Ascending aorta (tissue), 2 donors: Measurements from ENCODE around the gene WNK2. TPM values are rescaled to one million over a fixed set of nuclear protein-coding genes. Genes with fewer than 3 reads are reported as not detected.

ENCODE experiments used
- DNase-seq, 2 donors: peaks; one replicate each; pipeline ENCODE4 v3.0.0-alpha.2; 2019; ENCODE audit warnings: low spot score in 2 of 2
- H3K27ac ChIP-seq, 2 donors: fragments of 200-600 bp; sonication (generic); one replicate each; pipeline ENCODE4 v1.5.1; 2016 to 2017; ENCODE audit warnings: mild to moderate bottlenecking in 1 of 2
- H3K27me3 ChIP-seq: fragments of 200-600 bp; sonication (generic); one replicate; pipeline ENCODE4 v1.5.1; 2017
- H3K36me3 ChIP-seq, 2 donors: fragments of 200-600 bp; sonication (generic); one replicate each; pipeline ENCODE4 v1.5.1; 2016
- H3K4me1 ChIP-seq, 2 donors: fragments of 200-600 bp; sonication (generic); one replicate each; pipeline ENCODE4 v1.5.1; 2016 to 2017; ENCODE audit warnings: mild to moderate bottlenecking in 1 of 2
- H3K4me3 ChIP-seq, 2 donors: fragments of 200-600 bp; sonication (generic); one replicate each; pipeline ENCODE4 v1.5.1; 2016 to 2017; ENCODE audit warnings: mild to moderate bottlenecking in 1 of 2
- H3K9me3 ChIP-seq, 2 donors: fragments of 200-600 bp; sonication (generic); one replicate each; pipeline ENCODE4 v1.5.1; 2016
- intact Hi-C: fragments of 100-400 bp; cut with DNase I; formaldehyde crosslinking; loops from one replicate; pipeline ENCODE4 v1.15.1; 2023
- total RNA-seq: library from RNA; depleted of rRNA; stranded (reverse); fragments of >200 nt; gene quantifications from one replicate; pipeline ENCODE4 v1.1.0, GENCODE V29; 2016
- TF ChIP-seq, protein P1 (sequence below), 3 experiments: fragments of 200-600 bp in 2 of 3; fragments of 450-650 bp in 1 of 3; sonication (generic) in 2 of 3; IDR thresholded peaks; one replicate each; pipeline ENCODE4 v1.5.1; 2016 to 2019; ENCODE audit warnings: antibody characterized with exemption in 3 of 3, mild to moderate bottlenecking in 1 of 3, moderate library complexity in 1 of 3

Gene WNK2
- total RNA-seq, 1 donor from 2014 or later: not detected

DNA sequence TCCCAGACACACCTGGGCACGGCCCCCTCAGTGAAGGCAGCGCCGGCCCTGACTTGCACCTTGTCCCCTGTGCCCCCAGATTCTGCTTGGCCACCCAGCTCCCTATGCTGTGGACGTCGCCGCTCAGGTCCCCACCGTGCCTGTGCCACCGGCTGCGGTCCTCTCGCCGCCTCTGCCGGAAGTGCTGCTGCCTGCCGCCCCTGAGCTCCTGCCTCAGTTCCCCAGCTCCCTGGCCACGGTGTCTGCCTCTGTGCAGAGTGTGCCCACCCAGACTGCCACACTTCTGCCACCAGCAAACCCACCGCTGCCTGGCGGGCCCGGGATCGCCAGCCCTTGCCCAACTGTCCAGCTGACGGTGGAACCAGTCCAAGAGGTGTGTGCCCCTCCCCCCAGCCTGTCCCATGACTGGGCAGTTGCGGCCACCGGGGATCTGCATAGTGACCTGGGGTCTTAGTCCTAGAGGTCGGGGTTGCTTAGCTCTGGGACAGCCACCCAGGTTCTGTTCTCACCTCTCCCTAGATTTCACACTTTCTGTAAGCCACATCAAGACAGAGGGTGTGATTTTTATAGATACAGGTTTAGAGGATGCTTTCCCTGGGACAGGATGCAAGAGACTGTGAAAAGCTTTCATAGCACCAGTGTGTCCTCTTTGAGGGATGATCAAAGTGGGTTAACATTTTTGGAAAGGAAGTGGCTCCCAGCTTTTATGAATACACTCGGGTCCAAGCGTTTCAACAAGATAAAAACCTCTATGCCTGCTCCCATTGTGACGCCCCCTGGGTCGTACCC lies 78.0 kb downstream of the WNK2 start:
- no peak overlapping the region for H3K27ac ChIP-seq
- no peak overlapping the region for H3K4me3 ChIP-seq
- TF ChIP-seq, protein P1, sequence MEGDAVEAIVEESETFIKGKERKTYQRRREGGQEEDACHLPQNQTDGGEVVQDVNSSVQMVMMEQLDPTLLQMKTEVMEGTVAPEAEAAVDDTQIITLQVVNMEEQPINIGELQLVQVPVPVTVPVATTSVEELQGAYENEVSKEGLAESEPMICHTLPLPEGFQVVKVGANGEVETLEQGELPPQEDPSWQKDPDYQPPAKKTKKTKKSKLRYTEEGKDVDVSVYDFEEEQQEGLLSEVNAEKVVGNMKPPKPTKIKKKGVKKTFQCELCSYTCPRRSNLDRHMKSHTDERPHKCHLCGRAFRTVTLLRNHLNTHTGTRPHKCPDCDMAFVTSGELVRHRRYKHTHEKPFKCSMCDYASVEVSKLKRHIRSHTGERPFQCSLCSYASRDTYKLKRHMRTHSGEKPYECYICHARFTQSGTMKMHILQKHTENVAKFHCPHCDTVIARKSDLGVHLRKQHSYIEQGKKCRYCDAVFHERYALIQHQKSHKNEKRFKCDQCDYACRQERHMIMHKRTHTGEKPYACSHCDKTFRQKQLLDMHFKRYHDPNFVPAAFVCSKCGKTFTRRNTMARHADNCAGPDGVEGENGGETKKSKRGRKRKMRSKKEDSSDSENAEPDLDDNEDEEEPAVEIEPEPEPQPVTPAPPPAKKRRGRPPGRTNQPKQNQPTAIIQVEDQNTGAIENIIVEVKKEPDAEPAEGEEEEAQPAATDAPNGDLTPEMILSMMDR (IDR thresholded peaks at IDR 0.05): no peak
- H3K4me1 ChIP-seq: no peaks in the 10 kb centered on the region
- no peaks in the 10 kb centered on the region for H3K36me3 ChIP-seq
- H3K9me3 ChIP-seq: no peaks in the 10 kb centered on the region
- intact Hi-C loops: no loop called here
- no peaks in the 10 kb centered on the region for H3K27me3 ChIP-seq
- DNase-seq: peak in 1 of 2 donors; percentile 45

DNA sequence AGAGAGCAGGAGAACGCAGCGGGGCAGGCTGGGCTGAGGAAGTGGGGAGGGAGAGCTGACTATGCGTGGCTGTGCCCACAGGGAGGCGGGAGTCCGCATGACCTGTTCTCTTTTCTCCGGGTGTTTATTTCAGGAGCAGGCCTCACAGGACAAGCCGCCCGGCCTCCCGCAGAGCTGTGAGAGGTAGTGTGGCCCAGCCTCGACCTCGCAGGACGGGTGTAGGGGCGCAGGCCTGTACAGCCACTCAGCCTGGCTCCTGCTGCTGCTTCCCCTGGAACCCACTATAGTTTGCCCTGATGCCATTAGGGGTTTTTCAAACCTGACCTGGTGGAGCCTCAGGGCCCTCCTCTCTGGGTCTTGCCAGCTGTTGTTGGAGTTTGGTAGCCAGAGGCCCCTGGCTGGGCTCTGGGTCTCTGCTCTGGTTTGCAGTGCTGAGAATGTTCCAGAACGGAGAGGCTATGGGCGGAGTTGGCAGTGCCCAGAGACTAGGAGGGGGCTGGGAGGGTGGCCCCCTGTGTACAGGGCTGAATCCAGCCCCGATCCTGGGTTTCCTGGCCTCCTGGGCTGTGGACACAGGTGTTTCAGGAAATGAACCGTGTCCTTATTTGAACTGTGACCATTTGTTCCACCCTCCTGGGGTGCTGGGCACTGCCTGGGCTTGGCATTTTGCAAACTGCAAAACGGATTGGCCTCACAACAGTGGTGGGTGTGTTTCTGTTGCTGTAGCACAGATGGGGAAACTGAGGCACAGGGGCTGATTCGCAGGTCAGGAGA lies 78.8 kb downstream of the WNK2 start:
- Histone ChIP-seq H3K27me3 (no peaks in the 10 kb centered on the region), H3K4me3 (no peak overlapping the region), H3K9me3 (no peaks in the 10 kb centered on the region), H3K27ac (no peak overlapping the region), H3K4me1 (no peaks in the 10 kb centered on the region), H3K36me3 (no peaks in the 10 kb centered on the region)
- peak in 1 of 2 donors; percentile 34 for DNase-seq
- intact Hi-C loops: no loop called here
- TF ChIP-seq, protein P1 (IDR thresholded peaks at IDR 0.05): no peak

DNA sequence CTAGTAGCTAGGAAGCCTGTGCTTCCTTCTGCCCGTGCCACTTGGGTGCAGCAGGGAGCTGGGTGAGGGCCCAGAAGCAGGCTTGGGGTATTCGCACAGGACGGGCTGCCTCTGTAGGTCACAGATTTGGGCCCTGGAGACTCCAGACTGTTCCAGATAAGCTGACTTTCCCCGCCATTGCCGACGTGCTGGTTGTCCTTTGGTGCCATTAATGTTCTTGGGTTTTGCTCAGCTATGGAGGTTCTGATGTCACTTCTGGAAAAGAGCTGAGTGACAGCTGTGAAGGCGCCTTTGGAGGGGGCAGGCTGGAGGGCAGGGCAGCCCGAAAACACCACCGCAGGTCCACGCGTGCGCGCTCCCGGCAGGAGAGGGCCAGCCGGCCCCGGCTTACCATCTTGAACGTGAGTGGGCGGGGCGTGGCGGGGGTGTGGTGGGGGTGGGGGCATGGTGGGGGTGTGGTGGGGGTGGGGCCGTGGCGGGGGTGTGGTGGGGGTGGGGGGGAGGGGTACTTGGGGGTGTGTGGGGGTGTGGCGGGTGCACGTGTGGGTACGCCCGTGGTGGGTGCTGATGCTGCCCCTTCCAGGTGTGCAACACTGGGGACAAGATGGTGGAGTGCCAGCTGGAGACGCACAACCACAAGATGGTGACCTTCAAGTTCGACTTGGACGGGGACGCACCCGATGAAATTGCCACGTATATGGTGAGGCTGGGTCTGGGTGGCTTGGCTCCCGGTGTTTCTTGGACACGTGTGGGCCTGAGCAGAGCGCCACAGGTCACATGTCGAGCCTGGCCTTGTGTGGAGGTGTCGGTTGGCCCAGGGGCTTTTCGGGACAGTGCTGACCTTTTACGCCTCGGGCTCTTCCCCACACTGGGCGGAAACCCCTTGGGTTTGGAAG lies 79.6 kb downstream of the WNK2 start:
- Histone ChIP-seq H3K36me3 (no peaks in the 10 kb centered on the region), H3K4me3 (no peak overlapping the region), H3K4me1 (no peaks in the 10 kb centered on the region), H3K27ac (no peak overlapping the region), H3K9me3 (no peaks in the 10 kb centered on the region), H3K27me3 (no peaks in the 10 kb centered on the region)
- DNase-seq: peak in 1 of 2 donors; percentile 51
- intact Hi-C loops: no loop called here
- TF ChIP-seq, protein P1 (IDR thresholded peaks at IDR 0.05): no peak

DNA sequence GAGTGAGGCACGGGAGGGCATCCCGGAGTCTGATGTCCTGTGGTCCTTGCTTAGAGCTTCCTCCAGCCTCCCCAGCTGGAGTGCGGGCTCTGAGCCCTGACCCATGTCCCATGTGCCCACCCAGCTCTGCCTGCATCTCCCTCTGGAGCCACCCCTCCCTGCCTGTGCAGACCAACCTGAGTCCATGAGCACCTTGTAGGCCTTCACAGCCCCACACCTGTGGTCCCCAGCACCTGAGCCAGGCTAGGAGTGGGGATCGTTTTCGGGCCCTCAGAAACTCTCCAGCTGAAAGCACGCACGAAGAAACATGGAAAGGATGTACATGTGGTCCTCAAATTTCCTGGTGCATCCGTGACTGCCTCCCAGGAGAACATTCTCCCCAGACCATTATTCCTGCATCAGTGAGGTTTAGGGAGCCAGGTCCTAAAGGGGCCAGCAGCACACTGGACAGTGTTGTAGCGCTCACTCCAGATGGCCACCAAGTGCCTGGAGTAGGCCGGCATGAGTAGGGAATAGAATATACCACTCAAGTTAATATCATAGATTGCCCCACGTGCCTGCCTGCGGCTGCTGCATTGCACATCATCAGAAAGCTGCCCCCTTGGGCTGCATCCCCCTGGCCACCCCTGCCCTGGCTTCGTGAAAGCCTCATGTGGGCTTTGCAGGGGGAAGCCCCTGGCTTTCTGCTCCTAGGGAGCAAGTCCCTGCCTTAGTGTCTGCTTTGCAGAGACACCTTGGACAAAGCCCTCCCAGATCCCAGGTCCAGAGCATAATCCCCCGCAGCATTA lies 80.6 kb downstream of the WNK2 start:
- Histone ChIP-seq H3K27ac (no peak overlapping the region), H3K9me3 (no peaks in the 10 kb centered on the region), H3K4me3 (no peak overlapping the region), H3K4me1 (no peaks in the 10 kb centered on the region), H3K27me3 (no peaks in the 10 kb centered on the region), H3K36me3 (no peaks in the 10 kb centered on the region)
- TF ChIP-seq, protein P1 (IDR thresholded peaks at IDR 0.05): no peak
- peak in 1 of 2 donors; percentile 30 for DNase-seq
- intact Hi-C loops: no loop called here
